ENCODE results near the gene KRTAP19-8.

Gene KRTAP19-8

GRCh38 chr21:31043471-31043870 lies 5.2 kb upstream of the KRTAP19-8 start:
- H3K9me3 ChIP-seq (replicated peaks; ENCODE audit: low read length): peaks cover 3% of the 10 kb centered on the region
- H3K4me1 ChIP-seq (ENCODE audit: control insufficient read depth, insufficient read depth, low read length): no peaks in the 10 kb centered on the region
- H3K36me3 ChIP-seq (ENCODE audit: insufficient read depth, low read length): no peaks in the 10 kb centered on the region
- no peaks in the 10 kb centered on the region for H3K27me3 ChIP-seq (ENCODE audit: control insufficient read depth, insufficient read depth, low read length)
- H3K4me2 ChIP-seq (ENCODE audit: low read length): no peak overlapping the region
- no peak overlapping the region for H3K4me3 ChIP-seq (ENCODE audit: low read length)
- no peak overlapping the region for H3K9ac ChIP-seq (ENCODE audit: low read depth, low read length)

- H3K4me3 ChIP-seq (ENCODE audit: low read length): no peak overlapping the region
- no peaks in the 10 kb centered on the region for H3K36me3 ChIP-seq (ENCODE audit: insufficient read depth, low read length)
- H3K27me3 ChIP-seq (ENCODE audit: control insufficient read depth, insufficient read depth, low read length): no peaks in the 10 kb centered on the region
- H3K4me1 ChIP-seq (ENCODE audit: control insufficient read depth, insufficient read depth, low read length): no peaks in the 10 kb centered on the region
- H3K9me3 ChIP-seq (replicated peaks; ENCODE audit: low read length): no peaks in the 10 kb centered on the region
- no peak overlapping the region for H3K9ac ChIP-seq (ENCODE audit: low read depth, low read length)
- H3K4me2 ChIP-seq (ENCODE audit: low read length): no peak overlapping the region
Measured at GRCh38 chr21:31042080-31042464, 3.8 kb upstream of the KRTAP19-8 start.

GRCh38 chr21:31041295-31042079 lies 3.2 kb upstream of the KRTAP19-8 start:
- H3K36me3 ChIP-seq (ENCODE audit: insufficient read depth, low read length): no peaks in the 10 kb centered on the region
- no peak overlapping the region for H3K4me2 ChIP-seq (ENCODE audit: low read length)

GRCh38 chr21:31034378-31034777 lies 3.9 kb downstream of the KRTAP19-8 start:
- Histone ChIP-seq H3K36me3 (ENCODE audit: insufficient read depth, low read length) (no peaks in the 10 kb centered on the region), H3K4me2 (ENCODE audit: low read length) (no peak overlapping the region), H3K4me3 (ENCODE audit: low read length) (no peak overlapping the region), H3K9me3 (replicated peaks; ENCODE audit: low read length) (peaks cover 4% of the 10 kb centered on the region), H3K27me3 (ENCODE audit: control insufficient read depth, insufficient read depth, low read length) (no peaks in the 10 kb centered on the region), H3K4me1 (ENCODE audit: control insufficient read depth, insufficient read depth, low read length) (no peaks in the 10 kb centered on the region), H3K9ac (ENCODE audit: low read depth, low read length) (no peak overlapping the region)

More at GRCh38 chr21:31041295-31042079, 3.2 kb upstream of the KRTAP19-8 start:
- H3K4me1 ChIP-seq (ENCODE audit: control insufficient read depth, insufficient read depth, low read length): no peaks in the 10 kb centered on the region
- no peaks in the 10 kb centered on the region for H3K27me3 ChIP-seq (ENCODE audit: control insufficient read depth, insufficient read depth, low read length)
- H3K9ac ChIP-seq (ENCODE audit: low read depth, low read length): no peak overlapping the region
- no peak overlapping the region for H3K4me3 ChIP-seq (ENCODE audit: low read length)
- no peaks in the 10 kb centered on the region for H3K9me3 ChIP-seq (replicated peaks; ENCODE audit: low read length)

- no peak overlapping the region for H3K9ac ChIP-seq (ENCODE audit: low read depth, low read length)
Measured at GRCh38 chr21:31030367-31031106, 7.7 kb downstream of the KRTAP19-8 start.

DNA sequence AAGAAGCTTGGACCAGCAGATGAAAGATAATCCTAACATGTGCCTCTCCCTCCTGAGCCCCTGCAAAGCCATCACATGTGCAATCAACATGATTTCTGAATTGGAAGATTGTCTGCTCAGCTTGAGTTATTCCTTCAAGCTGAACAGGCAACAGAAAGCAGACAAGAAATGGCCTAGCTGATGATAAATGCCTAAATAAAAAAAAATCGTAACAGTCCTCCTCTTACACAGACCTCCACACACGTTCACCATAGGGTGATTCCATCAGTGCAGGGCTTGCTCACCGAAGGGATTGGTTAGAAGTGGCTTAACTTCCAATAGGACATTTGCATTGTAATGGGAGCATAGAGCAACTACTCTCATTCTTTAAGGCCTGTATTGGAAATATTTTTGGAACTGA lies 14.6 kb downstream of the KRTAP19-8 start:
- Histone ChIP-seq H3K27me3 (ENCODE audit: control insufficient read depth, insufficient read depth, low read length) (no peaks in the 10 kb centered on the region), H3K4me1 (ENCODE audit: control insufficient read depth, insufficient read depth, low read length) (no peaks in the 10 kb centered on the region), H3K9ac (ENCODE audit: low read depth, low read length) (no peak overlapping the region), H3K4me2 (ENCODE audit: low read length) (no peak overlapping the region), H3K36me3 (ENCODE audit: insufficient read depth, low read length) (no peaks in the 10 kb centered on the region), H3K4me3 (ENCODE audit: low read length) (no peak overlapping the region), H3K9me3 (replicated peaks; ENCODE audit: low read length) (peaks cover 5% of the 10 kb centered on the region)

More at GRCh38 chr21:31030367-31031106, 7.7 kb downstream of the KRTAP19-8 start:
- H3K4me3 ChIP-seq (ENCODE audit: low read length): no peak overlapping the region
- H3K4me2 ChIP-seq (ENCODE audit: low read length): no peak overlapping the region
- no peaks in the 10 kb centered on the region for H3K36me3 ChIP-seq (ENCODE audit: insufficient read depth, low read length)
- no peaks in the 10 kb centered on the region for H3K4me1 ChIP-seq (ENCODE audit: control insufficient read depth, insufficient read depth, low read length)
- H3K27me3 ChIP-seq (ENCODE audit: control insufficient read depth, insufficient read depth, low read length): no peaks in the 10 kb centered on the region
- no peaks in the 10 kb centered on the region for H3K9me3 ChIP-seq (replicated peaks; ENCODE audit: low read length)

DNA sequence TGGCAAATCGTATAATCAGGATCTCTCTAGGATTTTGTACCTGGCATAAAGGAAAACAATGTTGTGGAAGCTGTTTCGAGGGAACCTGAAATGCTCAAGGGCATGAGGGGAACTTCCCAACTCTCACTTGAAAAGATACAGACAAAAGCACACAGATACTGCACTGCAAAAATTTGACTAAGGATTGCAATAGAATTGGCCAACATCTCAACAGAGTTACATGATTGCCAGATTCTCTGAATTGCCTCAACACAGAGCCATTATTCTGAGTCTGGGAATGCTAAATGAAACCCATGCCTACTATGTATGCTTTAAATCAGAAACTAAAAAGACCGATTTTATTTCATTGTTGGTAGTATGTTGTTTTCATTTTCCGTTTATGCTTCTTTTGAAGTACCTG lies 16.0 kb downstream of the KRTAP19-8 start:
- no peaks in the 10 kb centered on the region for H3K36me3 ChIP-seq (ENCODE audit: insufficient read depth, low read length)
- H3K9ac ChIP-seq (ENCODE audit: low read depth, low read length): no peak overlapping the region
- H3K9me3 ChIP-seq (replicated peaks; ENCODE audit: low read length): peaks cover 5% of the 10 kb centered on the region
- H3K27me3 ChIP-seq (ENCODE audit: control insufficient read depth, insufficient read depth, low read length): no peaks in the 10 kb centered on the region
- H3K4me3 ChIP-seq (ENCODE audit: low read length): no peak overlapping the region
- no peak overlapping the region for H3K4me2 ChIP-seq (ENCODE audit: low read length)
- H3K4me1 ChIP-seq (ENCODE audit: control insufficient read depth, insufficient read depth, low read length): no peaks in the 10 kb centered on the region

DNA sequence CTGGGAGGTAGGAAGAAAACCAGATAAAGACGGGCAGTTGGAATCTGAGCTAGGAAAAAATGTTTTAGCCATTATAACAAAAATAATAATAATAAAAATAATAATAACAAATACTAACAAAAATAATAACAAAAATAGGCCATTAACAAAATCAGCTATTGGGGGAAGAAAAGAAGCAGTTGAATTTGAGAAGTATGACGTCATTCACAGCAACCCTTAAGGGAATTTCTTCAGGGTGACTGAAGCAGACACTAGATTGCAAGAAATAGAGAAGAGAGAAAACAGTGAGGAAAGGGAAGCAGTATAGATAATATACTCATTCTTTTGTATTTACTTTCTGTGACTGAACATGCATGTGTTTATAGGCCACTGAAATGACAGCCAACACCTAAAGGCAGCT lies 20.0 kb downstream of the KRTAP19-8 start:
- Histone ChIP-seq H3K36me3 (ENCODE audit: insufficient read depth, low read length) (no peaks in the 10 kb centered on the region), H3K27me3 (ENCODE audit: control insufficient read depth, insufficient read depth, low read length) (no peaks in the 10 kb centered on the region), H3K4me1 (ENCODE audit: control insufficient read depth, insufficient read depth, low read length) (no peaks in the 10 kb centered on the region), H3K4me3 (ENCODE audit: low read length) (no peak overlapping the region), H3K4me2 (ENCODE audit: low read length) (no peak overlapping the region), H3K9ac (ENCODE audit: low read depth, low read length) (no peak overlapping the region), H3K9me3 (replicated peaks; ENCODE audit: low read length) (peaks cover 16% of the 10 kb centered on the region)

DNA sequence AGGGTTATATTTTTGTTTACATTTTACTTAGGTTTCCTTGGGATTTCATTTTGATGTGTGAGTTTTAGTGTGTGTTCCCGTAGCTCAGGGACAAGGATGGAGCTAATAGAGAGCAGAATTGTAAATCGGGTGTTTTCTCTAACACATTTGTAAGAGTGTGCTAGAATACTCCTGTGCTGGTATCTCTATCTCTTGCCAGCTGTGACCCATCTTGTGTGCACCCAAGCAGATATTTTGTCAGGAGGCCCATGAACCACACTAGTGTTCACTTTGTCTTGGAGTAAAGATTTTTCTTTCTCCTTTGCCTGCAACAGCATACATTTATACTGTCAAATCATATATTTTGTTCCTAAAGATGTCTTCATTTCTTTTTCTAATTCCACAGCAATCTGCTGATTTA lies 23.4 kb downstream of the KRTAP19-8 start:
- no peaks in the 10 kb centered on the region for H3K4me1 ChIP-seq (ENCODE audit: control insufficient read depth, insufficient read depth, low read length)
- H3K4me3 ChIP-seq (ENCODE audit: low read length): no peak overlapping the region
- no peaks in the 10 kb centered on the region for H3K27me3 ChIP-seq (ENCODE audit: control insufficient read depth, insufficient read depth, low read length)
- H3K4me2 ChIP-seq (ENCODE audit: low read length): no peak overlapping the region
- H3K9me3 ChIP-seq (replicated peaks; ENCODE audit: low read length): peaks cover 15% of the 10 kb centered on the region
- H3K9ac ChIP-seq (ENCODE audit: low read depth, low read length): no peak overlapping the region
- H3K36me3 ChIP-seq (ENCODE audit: insufficient read depth, low read length): no peaks in the 10 kb centered on the region

- Histone ChIP-seq H3K27me3 (ENCODE audit: control insufficient read depth, insufficient read depth, low read length) (no peaks in the 10 kb centered on the region), H3K4me2 (ENCODE audit: low read length) (no peak overlapping the region), H3K4me3 (ENCODE audit: low read length) (no peak overlapping the region), H3K9ac (ENCODE audit: low read depth, low read length) (no peak overlapping the region), H3K36me3 (ENCODE audit: insufficient read depth, low read length) (no peaks in the 10 kb centered on the region), H3K9me3 (replicated peaks; ENCODE audit: low read length) (peaks cover 15% of the 10 kb centered on the region), H3K4me1 (ENCODE audit: control insufficient read depth, insufficient read depth, low read length) (no peaks in the 10 kb centered on the region)
Measured at GRCh38 chr21:31012133-31013089, 25.9 kb downstream of the KRTAP19-8 start.

GRCh38 chr21:31011412-31011811 lies 26.9 kb downstream of the KRTAP19-8 start:
- Histone ChIP-seq H3K36me3 (ENCODE audit: insufficient read depth, low read length) (no peaks in the 10 kb centered on the region), H3K4me1 (ENCODE audit: control insufficient read depth, insufficient read depth, low read length) (no peaks in the 10 kb centered on the region), H3K27me3 (ENCODE audit: control insufficient read depth, insufficient read depth, low read length) (no peaks in the 10 kb centered on the region), H3K9me3 (replicated peaks; ENCODE audit: low read length) (peaks cover 9% of the 10 kb centered on the region), H3K4me2 (ENCODE audit: low read length) (no peak overlapping the region), H3K4me3 (ENCODE audit: low read length) (no peak overlapping the region), H3K9ac (ENCODE audit: low read depth, low read length) (no peak overlapping the region)
